GM13976 (cell line): ENCODE results near the gene KIF2A.

Source experiments
- DNase-seq: peaks from one replicate; pipeline ENCODE4 v3.0.0; 2012; ENCODE audit warnings: low spot score
- CTCF ChIP-seq: IDR thresholded peaks from 2 replicates; pipeline ENCODE4 v1.5.1; 2012; ENCODE audit warnings: borderline replicate concordance, mild to moderate bottlenecking; ENCODE audit not compliant: insufficient read depth; ENCODE audit errors: extremely low read depth, missing control alignments, control extremely low read depth
- in situ Hi-C: fragments of 300-500 bp; cut with MboI; formaldehyde crosslinking; loops from one replicate; pipeline ENCODE4 v1.12.0; 2022; ENCODE audit warnings: low sequenced_read_pairs, mixed read lengths, inconsistent platforms; ENCODE audit not compliant: unreplicated experiment

Gene KIF2A

GRCh38 chr5:62330302-62330701, 24.3 kb downstream of the KIF2A start:
- DNase-seq, result no peak
- TF ChIP-seq CTCF, result no peak
- in situ Hi-C loops, result no loop called here

GRCh38 chr5:62331921-62332320, 25.9 kb downstream of the KIF2A start:
- TF ChIP-seq CTCF, result no peak
- in situ Hi-C loops, result no loop called here
- no peak for DNase-seq

GRCh38 chr5:62333250-62333794, 27.3 kb downstream of the KIF2A start:
- no peak for TF ChIP-seq CTCF
- no peak for DNase-seq
- in situ Hi-C loops, result no loop called here

- in situ Hi-C loops, result no loop called here
These were observed 28.1 kb downstream of the KIF2A start for GRCh38 chr5:62334082-62334481.

GRCh38 chr5:62340392-62340791, 34.4 kb downstream of the KIF2A start:
- no peak for TF ChIP-seq CTCF
- DNase-seq, result no peak
- in situ Hi-C loops, result no loop called here

More at GRCh38 chr5:62334082-62334481, 28.1 kb downstream of the KIF2A start:
- TF ChIP-seq CTCF, result no peak
- no peak for DNase-seq

- no peak for TF ChIP-seq CTCF
- DNase-seq, result no peak
- in situ Hi-C loops, result no loop called here
These were observed 35.0 kb downstream of the KIF2A start for GRCh38 chr5:62340979-62341378.
